HG03025 (cell line): ENCODE data around the gene NAT14.
"Not testable (repeated sequence)": the region's sequence is repeated elsewhere in the genome, so short reads cannot be mapped to it uniquely, and the experiment has no call there.

Source experiments
- ATAC-seq: cut with Tn5 transposase; IDR thresholded peaks from one replicate; pipeline ENCODE4 v1.9.1; 2021; ENCODE audit warnings: mild to moderate bottlenecking, moderate library complexity; ENCODE audit not compliant: unreplicated experiment, low FRiP score

The NAT14 gene

GRCh38 chr19:55529636-55530234 is 44.7 kb downstream of the NAT14 start:
- ATAC-seq = no peak

GRCh38 chr19:55530996-55531395 is 46.0 kb downstream of the NAT14 start:
- no peak for ATAC-seq

GRCh38 chr19:55534280-55534679 is 49.3 kb downstream of the NAT14 start:
- not testable (repeated sequence) for ATAC-seq

GRCh38 chr19:55535173-55535964 is 50.4 kb downstream of the NAT14 start:
- ATAC-seq = no peak

- ATAC-seq = no peak
Observed at GRCh38 chr19:55535965-55536350, 51.0 kb downstream of the NAT14 start.

- ATAC-seq = no peak
Observed at GRCh38 chr19:55536366-55536765, 51.4 kb downstream of the NAT14 start.
